A549 (cell line): ENCODE measurements around the gene SIK3. TPM values are rescaled to one million over a fixed set of nuclear protein-coding genes. Genes with fewer than 3 reads are reported as not detected.

Source experiments
- ATAC-seq, 2 experiments: fragments of 200-7000 bp in 1 of 2; fragments of >200 bp in 1 of 2; cut with Nextera tagmentation in 1 of 2; cut with Tn5 transposase in 1 of 2; 3 replicates each; pipeline versions ENCODE4 v1.8.0 to v1.9.1; 2018 to 2020; ENCODE audit warnings: mild to moderate bottlenecking in 1 of 2, moderate library complexity in 1 of 2
- CTCF ChIA-PET: fragments of 300-600 bp; sonication (Branson Sonifier 250); formaldehyde crosslinking; extraction: SDS; loops from one replicate; lab custom pipeline; 2021; ENCODE audit warnings: antibody characterized with exemption, inconsistent platforms; lab: Yijun Ruan, JAX
- POLR2A ChIA-PET: fragments of 350-600 bp; formaldehyde crosslinking; extraction: SDS; loops from one replicate; lab custom pipeline; 2021; ENCODE audit warnings: antibody characterized with exemption, inconsistent platforms; lab: Yijun Ruan, JAX
- DNase-seq, 2 experiments: peaks; one replicate each; pipeline versions ENCODE4 v3.0.0 to v3.0.0-alpha.2; 2011 to 2016; ENCODE audit warnings: low read depth in 1 of 2, low spot score in 1 of 2
- FAIRE-seq: peaks from 2 replicates; lab custom pipeline; 2011; peaks lifted over from hg19 to GRCh38; lab: Jason Lieb, UNC
- H3K27ac ChIP-seq, 2 experiments: fragments of >200 bp; sonication (Bioruptor Twin); formaldehyde crosslinking; 3 replicates each; pipeline ENCODE4 v1.5.1; 2016 to 2017
- H3K4me1 ChIP-seq: fragments of >200 bp; sonication (Bioruptor Twin); formaldehyde crosslinking; 3 replicates; pipeline ENCODE4 v1.6.1; 2016
- H3K4me2 ChIP-seq: fragments of >200 bp; sonication (Bioruptor Twin); formaldehyde crosslinking; 3 replicates; pipeline ENCODE4 v1.6.1; 2016
- H3K4me3 ChIP-seq: fragments of >200 bp; sonication (Bioruptor Twin); formaldehyde crosslinking; 3 replicates; pipeline ENCODE4 v1.5.1; 2016
- H3K9me3 ChIP-seq: fragments of >200 bp; sonication (Bioruptor Twin); formaldehyde crosslinking; 3 replicates; pipeline ENCODE4 v1.6.1; 2016
- CHD2 ChIP-seq: fragments of 150-350 bp; IDR thresholded peaks from 2 replicates; pipeline ENCODE4 v1.6.1; 2014; ENCODE audit warnings: low read length; ENCODE audit not compliant: partially characterized antibody
- CHD4 ChIP-seq: fragments of 200-600 bp; sonication (generic); IDR thresholded peaks from 2 replicates; pipeline ENCODE4 v1.6.1; 2016; ENCODE audit warnings: antibody characterized with exemption, mild to moderate bottlenecking, borderline replicate concordance
- CTCF ChIP-seq: fragments of >200 bp; sonication (Bioruptor Twin); formaldehyde crosslinking; IDR thresholded peaks from 3 replicates; pipeline ENCODE4 v1.5.1; 2016
- E2F6 ChIP-seq: IDR thresholded peaks from 2 replicates; pipeline ENCODE4 v1.6.1; 2012; ENCODE audit warnings: low read depth, borderline replicate concordance
- ESRRA ChIP-seq: fragments of 150-350 bp; IDR thresholded peaks from 2 replicates; pipeline ENCODE4 v1.6.1; 2014; ENCODE audit warnings: mild to moderate bottlenecking, low read length, borderline replicate concordance
- HOXA7 ChIP-seq: fragments of 250-450 bp; sonication (Bioruptor Pico); IDR thresholded peaks from 2 replicates; pipeline ENCODE4 v1.5.0; 2020; ENCODE audit warnings: mild to moderate bottlenecking, moderate library complexity
- HOXB13 ChIP-seq: fragments of 250-450 bp; sonication (Bioruptor Pico); IDR thresholded peaks from 2 replicates; pipeline ENCODE4 v1.5.0; 2020; ENCODE audit warnings: low read depth, mild to moderate bottlenecking, moderate library complexity
- HOXB5 ChIP-seq: fragments of 250-450 bp; sonication (Bioruptor Pico); IDR thresholded peaks from 2 replicates; pipeline ENCODE4 v1.5.0; 2020; ENCODE audit warnings: mild to moderate bottlenecking, moderate library complexity
- JUNB ChIP-seq: fragments of >200 bp; sonication (Bioruptor Twin); formaldehyde crosslinking; IDR thresholded peaks from 2 replicates; pipeline ENCODE4 v1.6.1; 2016
- KDM5A ChIP-seq: fragments of 200-600 bp; sonication (generic); IDR thresholded peaks from 2 replicates; pipeline ENCODE4 v1.6.1; 2016; ENCODE audit warnings: antibody characterized with exemption, mild to moderate bottlenecking
- MAZ ChIP-seq: fragments of 150-350 bp; IDR thresholded peaks from 2 replicates; pipeline ENCODE4 v1.6.1; 2014; ENCODE audit warnings: antibody characterized with exemption, low read depth, low read length, borderline replicate concordance
- NPAS2 ChIP-seq: fragments of 250-450 bp; sonication (Bioruptor Pico); IDR thresholded peaks from 2 replicates; pipeline ENCODE4 v1.8.0; 2022; ENCODE audit warnings: mild to moderate bottlenecking, moderate library complexity, borderline replicate concordance
- PBX3 ChIP-seq: IDR thresholded peaks from 2 replicates; pipeline ENCODE4 v1.6.1; 2012
- PHF8 ChIP-seq: fragments of 200-600 bp; sonication (generic); IDR thresholded peaks from 2 replicates; pipeline ENCODE4 v1.6.1; 2016; ENCODE audit warnings: low read depth, mild to moderate bottlenecking, antibody characterized with exemption, moderate library complexity, borderline replicate concordance
- RARB ChIP-seq: fragments of 250-450 bp; sonication (Bioruptor Pico); IDR thresholded peaks from 2 replicates; pipeline ENCODE4 v1.8.0; 2021; ENCODE audit warnings: mild to moderate bottlenecking, moderate library complexity
- RFX5 ChIP-seq: fragments of 450-650 bp; IDR thresholded peaks from 2 replicates; pipeline ENCODE4 v1.7.1; 2014; ENCODE audit warnings: antibody characterized with exemption, mild to moderate bottlenecking, moderate library complexity
- TFCP2L1 ChIP-seq: fragments of 250-450 bp; sonication (Bioruptor Pico); IDR thresholded peaks from 2 replicates; pipeline ENCODE4 v1.5.0; 2021; ENCODE audit warnings: mild to moderate bottlenecking
- TP53 ChIP-seq: fragments of 250-450 bp; sonication (Bioruptor Pico); IDR thresholded peaks from 2 replicates; pipeline ENCODE4 v1.5.0; 2021; ENCODE audit warnings: mild to moderate bottlenecking, moderate library complexity
- ZC3H11A ChIP-seq: fragments of 450-650 bp; IDR thresholded peaks from 2 replicates; pipeline ENCODE4 v1.6.1; 2014; ENCODE audit warnings: antibody characterized with exemption, mild to moderate bottlenecking
- ZFP36 ChIP-seq: fragments of 450-650 bp; IDR thresholded peaks from 2 replicates; pipeline ENCODE4 v1.6.1; 2014; ENCODE audit warnings: borderline replicate concordance; ENCODE audit not compliant: partially characterized antibody
- ZSCAN20 ChIP-seq: fragments of 250-450 bp; sonication (Bioruptor Pico); IDR thresholded peaks from 2 replicates; pipeline ENCODE4 v1.8.0; 2022; ENCODE audit warnings: mild to moderate bottlenecking, moderate library complexity
- WGBS: methylation state at CpG from one replicate; pipeline ENCODE4 v1.1.6; 2017; ENCODE audit errors: missing lambda C conversion rate; 5-methylcytosine and 5-hydroxymethylcytosine counted together
- polyA plus RNA-seq, 4 experiments: library from polyadenylated mRNA; depleted of rRNA in 3 of 4; stranded (reverse); fragments of >200 nt; fragmentation: RNase III in 1 of 4; extraction: RNeasy Plus Mini Kit Qiagen cat#74134 plus additional on column Dnase treatment in 1 of 4; gene quantifications; 2 replicates in 3 of 4; 3 replicates in 1 of 4; pipeline ENCODE4 v1.2.3, GENCODE V29; 2011 to 2017

The SIK3 gene
- polyA plus RNA-seq, 2 of the 4 experiments (the other 2 are of a cell fraction), result 8.2 to 9.0 TPM

GRCh38 chr11:116990811-116991210 is 107.4 kb downstream of the SIK3 start:
- POLR2A ChIA-PET, result no interaction called here
- CTCF ChIA-PET, result no interaction called here
- WGBS, result 93% methylated on average over 1 of the region's 1 CpG
- H3K27ac ChIP-seq, result no peak overlapping the region
- no peak for TF ChIP-seq ZSCAN20 (CRISPR knock-in tag)
- no peak for FAIRE-seq
- H3K9me3 ChIP-seq, result no peaks in the 10 kb centered on the region
- no peak for DNase-seq
- no peak overlapping the region for H3K4me2 ChIP-seq
- peaks cover 37% of the 10 kb centered on the region for H3K4me1 ChIP-seq
- no peak for ATAC-seq
- H3K4me3 ChIP-seq, result no peak overlapping the region

- peak in 1 of 2 experiments; percentile 43; a peak in 2 of 6 replicates for ATAC-seq
- POLR2A ChIA-PET, result no interaction called here
- WGBS, result 80% methylated on average over 4 of the region's 4 CpGs
- CTCF ChIA-PET, result no interaction called here
- DNase-seq, result no peak
- no peak overlapping the region for H3K4me3 ChIP-seq
- H3K4me2 ChIP-seq, result no peak overlapping the region
- peaks cover 41% of the 10 kb centered on the region for H3K4me1 ChIP-seq
- TF ChIP-seq ZC3H11A (no peak), HOXB5 (no peak), RARB (CRISPR knock-in tag) (no peak), KDM5A (no peak), PBX3 (no peak), CHD4 (no peak), HOXA7 (CRISPR knock-in tag) (no peak), RFX5 (no peak), CHD2 (no peak), E2F6 (no peak), TP53 (CRISPR knock-in tag) (no peak), CTCF (no peak), HOXB13 (CRISPR knock-in tag) (no peak), TFCP2L1 (no peak), JUNB (no peak)
- TF ChIP-seq, all 56 proteins: peak for 0
- Histone ChIP-seq H3K27ac (no peak overlapping the region), H3K9me3 (no peaks in the 10 kb centered on the region)
- no peak for FAIRE-seq
Measured at GRCh38 chr11:116990061-116990473, 108.2 kb downstream of the SIK3 start.

GRCh38 chr11:116989184-116989583 is 109.0 kb downstream of the SIK3 start:
- WGBS, result 76% methylated on average over 4 of the region's 4 CpGs
- no peak for FAIRE-seq
- Histone ChIP-seq H3K4me2 (no peak overlapping the region), H3K27ac (no peak overlapping the region), H3K4me3 (no peak overlapping the region), H3K4me1 (peaks cover 50% of the 10 kb centered on the region), H3K9me3 (no peaks in the 10 kb centered on the region)
- no peak for DNase-seq
- ChIA-PET CTCF (no interaction called here), POLR2A (no interaction called here)
- no peak for ATAC-seq
- no peak for TF ChIP-seq MAZ
- TF ChIP-seq E2F6, result no peak
- no peak for TF ChIP-seq ESRRA
- TF ChIP-seq ZC3H11A, result no peak
- TF ChIP-seq NPAS2 (CRISPR knock-in tag), result no peak
- no peak for TF ChIP-seq PHF8
- no peak for TF ChIP-seq ZFP36
